HG03520 (cell line): Measurements from ENCODE around the gene DIRAS2.
"Not testable (repeated sequence)": the region's sequence is repeated elsewhere in the genome, so short reads cannot be mapped to it uniquely, and the experiment has no call there.

Experiments used
- ATAC-seq: cut with Tn5 transposase; IDR thresholded peaks from one replicate; pipeline ENCODE4 v1.9.1; 2021; ENCODE audit warnings: mild to moderate bottlenecking, moderate library complexity; ENCODE audit not compliant: unreplicated experiment

DIRAS2 gene

GRCh38 chr9:90642570-90643539 is at the start of gene DIRAS2:
TSS of gene DIRAS2 (minus strand) at chr9:90642824. CDS start at chr9:90613827, 28,997 bp downstream.
- ATAC-seq = peak; percentile 68

GRCh38 chr9:90684736-90685135 is 42.1 kb upstream of the DIRAS2 start:
- ATAC-seq = no peak

GRCh38 chr9:90684106-90684505 is 41.5 kb upstream of the DIRAS2 start:
- no peak for ATAC-seq

GRCh38 chr9:90680534-90680933 is 37.9 kb upstream of the DIRAS2 start:
- no peak for ATAC-seq

- no peak for ATAC-seq
These were observed 22.4 kb upstream of the DIRAS2 start for GRCh38 chr9:90665072-90665471.

- ATAC-seq = no peak
These were observed 17.2 kb upstream of the DIRAS2 start for GRCh38 chr9:90659650-90660364.

GRCh38 chr9:90658783-90659182 is 16.2 kb upstream of the DIRAS2 start:
- no peak for ATAC-seq

GRCh38 chr9:90658181-90658580 is 15.6 kb upstream of the DIRAS2 start:
- ATAC-seq = no peak

- not testable (repeated sequence) for ATAC-seq
These were observed 14.3 kb upstream of the DIRAS2 start for GRCh38 chr9:90656876-90657275.

- no peak for ATAC-seq
These were observed 8.6 kb upstream of the DIRAS2 start for GRCh38 chr9:90651246-90651645.

- ATAC-seq = no peak
These were observed 5.2 kb upstream of the DIRAS2 start for GRCh38 chr9:90647843-90648242.

- no peak for ATAC-seq
These were observed 3.1 kb upstream of the DIRAS2 start for GRCh38 chr9:90645721-90646120.

GRCh38 chr9:90641884-90642487 is 638 bp downstream of the DIRAS2 start:
- no peak for ATAC-seq

- ATAC-seq = no peak
These were observed 1.5 kb downstream of the DIRAS2 start for GRCh38 chr9:90641086-90641485.

- ATAC-seq = no peak
These were observed 2.3 kb downstream of the DIRAS2 start for GRCh38 chr9:90640361-90640760.

GRCh38 chr9:90637626-90638025 is 5.0 kb downstream of the DIRAS2 start:
- no peak for ATAC-seq

GRCh38 chr9:90632647-90633207 is 9.9 kb downstream of the DIRAS2 start:
- no peak for ATAC-seq

GRCh38 chr9:90631964-90632363 is 10.7 kb downstream of the DIRAS2 start:
- no peak for ATAC-seq

- no peak for ATAC-seq
These were observed 12.6 kb downstream of the DIRAS2 start for GRCh38 chr9:90629991-90630390.

- ATAC-seq = no peak
These were observed 13.3 kb downstream of the DIRAS2 start for GRCh38 chr9:90629354-90629753.

- no peak for ATAC-seq
These were observed 25.8 kb downstream of the DIRAS2 start for GRCh38 chr9:90616806-90617205.
